Inflammatory macrophage (primary cell): Measurements from ENCODE around the gene BTBD9.

Experiments
- DNase-seq, 2 donors: peaks; one replicate each; pipeline ENCODE4 v3.0.0-alpha.2; 2020 to 2022
- total RNA-seq, 18 experiments: gene quantifications; one replicate each; lab custom pipeline; 2026; ENCODE audit warnings: mixed read lengths in 6 of 18, inconsistent platforms in 2 of 18; lab: John Stamatoyannopoulos, UW

Gene BTBD9
- total RNA-seq = 11.6 to 35.0 (median 26.0) reads per million in 18 experiments

GRCh38 chr6:38639498-38640215 lies at the start of gene BTBD9:
Gene BTBD9 (minus strand): TSS chr6:38639929.
- DNase-seq = peak; percentile 82 to 88

GRCh38 chr6:38688579-38689087 lies 48.9 kb upstream of the BTBD9 start:
- no peak for DNase-seq

DNA sequence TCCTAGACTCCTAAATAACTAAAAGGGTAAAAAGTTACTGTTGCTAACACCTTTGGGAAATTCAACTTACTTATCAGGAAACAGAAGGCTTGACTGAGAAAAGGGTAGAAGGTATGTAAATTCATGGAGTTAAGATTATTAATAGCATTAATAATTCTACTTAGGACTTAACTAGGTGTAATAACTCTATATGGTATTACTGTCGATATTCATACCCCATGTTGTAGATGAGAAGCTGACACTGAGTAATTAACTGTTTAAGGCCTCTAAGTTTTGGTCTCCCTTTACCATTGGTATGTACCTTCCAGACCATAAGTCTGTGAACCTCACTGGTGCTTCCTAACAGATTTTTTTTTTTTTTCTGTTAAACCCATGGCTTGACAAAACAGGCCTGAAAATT lies 47.8 kb upstream of the BTBD9 start:
- no peak for DNase-seq

GRCh38 chr6:38687043-38687353 lies 47.3 kb upstream of the BTBD9 start:
- no peak for DNase-seq

- no peak for DNase-seq
Measured at GRCh38 chr6:38686270-38687042, 46.7 kb upstream of the BTBD9 start.

DNA sequence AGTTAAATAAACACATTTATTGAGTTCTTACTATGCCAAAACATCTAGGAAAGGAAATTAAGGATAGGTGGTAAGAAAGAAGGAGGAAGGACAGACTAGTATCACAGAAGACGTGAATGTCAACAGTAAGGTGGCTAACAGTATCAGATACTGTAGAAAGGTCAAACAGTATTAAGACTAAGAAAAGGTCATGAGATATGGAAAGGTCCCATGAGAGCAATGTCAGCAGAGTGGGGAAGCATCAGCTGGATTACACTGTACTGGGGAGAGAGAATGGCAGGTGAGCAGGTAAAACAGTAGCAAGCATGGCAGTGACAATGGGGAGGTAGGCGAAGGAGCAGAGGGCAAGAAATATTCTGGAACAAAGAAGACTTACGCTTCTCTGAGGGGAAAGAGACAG lies 45.2 kb upstream of the BTBD9 start:
- DNase-seq = no peak

DNA sequence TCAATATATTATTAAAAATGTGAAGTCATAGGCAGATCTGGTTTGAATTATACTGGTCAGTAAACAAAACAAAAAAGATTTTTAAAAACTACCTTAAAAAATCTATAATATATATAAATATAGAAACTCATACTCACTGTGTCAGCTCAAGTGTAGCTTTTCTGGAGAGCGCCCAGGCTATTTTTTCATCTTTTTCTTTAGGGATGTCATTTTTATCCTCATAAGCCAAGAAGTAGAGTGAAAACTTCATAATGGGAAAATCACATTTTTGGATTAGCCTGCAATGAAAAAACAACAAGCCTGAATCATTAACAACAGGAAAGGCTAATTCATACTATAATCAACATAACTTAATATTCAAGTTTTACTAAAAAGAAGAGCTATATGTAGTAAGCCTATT lies 44.5 kb upstream of the BTBD9 start:
- DNase-seq = no peak

- DNase-seq = peak; percentile 3 to 17
Measured at GRCh38 chr6:38681850-38682249, 42.1 kb upstream of the BTBD9 start.

GRCh38 chr6:38679668-38680067 lies 39.9 kb upstream of the BTBD9 start:
- DNase-seq = no peak

GRCh38 chr6:38678178-38678760 lies 38.5 kb upstream of the BTBD9 start:
- no peak for DNase-seq

DNA sequence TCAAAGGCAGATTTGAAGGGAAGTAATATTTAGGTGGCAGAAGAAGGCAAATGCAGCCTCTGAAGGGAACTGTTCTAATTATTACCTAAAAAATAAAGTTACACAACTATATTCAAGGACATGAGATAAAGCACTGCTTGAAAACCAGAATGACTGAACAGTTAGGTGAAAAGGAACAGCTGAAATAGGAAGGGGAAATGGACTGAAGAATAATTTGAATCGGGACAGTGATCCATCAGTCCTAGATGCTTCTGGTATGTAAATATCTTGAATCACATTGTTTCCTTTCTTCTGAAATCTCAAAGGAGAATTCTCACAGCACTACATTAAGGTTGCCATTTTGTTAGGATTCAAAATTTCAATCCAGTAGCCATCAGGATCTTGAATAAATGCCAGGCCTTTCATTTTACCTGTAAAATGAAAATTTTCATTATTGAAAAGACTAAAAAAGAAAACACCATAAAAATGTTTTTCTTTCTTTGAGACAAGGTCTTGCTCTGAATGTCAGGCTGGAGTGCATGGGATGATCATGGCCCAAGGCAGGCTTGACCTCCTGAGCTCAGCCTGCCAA lies 37.3 kb upstream of the BTBD9 start:
- no peak for DNase-seq

DNA sequence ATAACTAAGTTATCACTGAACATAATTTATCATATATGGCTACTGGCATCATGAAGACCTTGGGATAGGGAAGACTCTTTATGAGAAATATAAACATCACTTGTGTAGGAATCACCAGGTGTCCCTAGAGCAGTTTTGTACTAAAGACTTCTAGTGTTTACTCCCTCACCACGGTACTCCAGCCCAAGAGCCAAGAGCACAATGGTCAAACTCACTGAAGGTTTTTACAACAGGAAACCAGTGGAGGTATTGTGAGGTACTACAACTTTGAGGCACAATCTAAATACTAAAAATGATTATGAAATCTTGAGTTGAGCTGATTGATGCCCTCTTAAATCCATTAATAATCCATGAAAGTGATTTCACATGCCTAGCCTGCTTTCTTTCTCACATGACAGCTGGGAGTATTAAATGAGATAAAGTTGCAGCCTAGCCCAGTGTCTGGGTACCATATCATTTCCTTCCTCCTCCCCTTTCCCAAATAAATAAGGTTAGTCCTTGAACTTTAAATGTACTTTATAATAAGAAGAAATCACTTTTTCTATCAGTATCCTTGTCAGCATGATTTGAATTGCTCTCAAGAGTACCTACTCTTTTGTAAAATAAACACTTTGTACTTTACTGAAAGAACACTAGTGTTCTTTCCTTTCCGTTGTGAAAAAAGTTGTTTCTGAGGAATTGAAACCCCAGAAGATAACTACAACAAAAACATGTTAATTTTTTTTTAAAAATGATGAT lies 36.7 kb upstream of the BTBD9 start:
- DNase-seq = no peak

GRCh38 chr6:38673397-38674165 lies 33.9 kb upstream of the BTBD9 start:
- peak; percentile 53 to 64 for DNase-seq

- peak; percentile 48 to 53 for DNase-seq
Measured at GRCh38 chr6:38671885-38672467, 32.2 kb upstream of the BTBD9 start.

DNA sequence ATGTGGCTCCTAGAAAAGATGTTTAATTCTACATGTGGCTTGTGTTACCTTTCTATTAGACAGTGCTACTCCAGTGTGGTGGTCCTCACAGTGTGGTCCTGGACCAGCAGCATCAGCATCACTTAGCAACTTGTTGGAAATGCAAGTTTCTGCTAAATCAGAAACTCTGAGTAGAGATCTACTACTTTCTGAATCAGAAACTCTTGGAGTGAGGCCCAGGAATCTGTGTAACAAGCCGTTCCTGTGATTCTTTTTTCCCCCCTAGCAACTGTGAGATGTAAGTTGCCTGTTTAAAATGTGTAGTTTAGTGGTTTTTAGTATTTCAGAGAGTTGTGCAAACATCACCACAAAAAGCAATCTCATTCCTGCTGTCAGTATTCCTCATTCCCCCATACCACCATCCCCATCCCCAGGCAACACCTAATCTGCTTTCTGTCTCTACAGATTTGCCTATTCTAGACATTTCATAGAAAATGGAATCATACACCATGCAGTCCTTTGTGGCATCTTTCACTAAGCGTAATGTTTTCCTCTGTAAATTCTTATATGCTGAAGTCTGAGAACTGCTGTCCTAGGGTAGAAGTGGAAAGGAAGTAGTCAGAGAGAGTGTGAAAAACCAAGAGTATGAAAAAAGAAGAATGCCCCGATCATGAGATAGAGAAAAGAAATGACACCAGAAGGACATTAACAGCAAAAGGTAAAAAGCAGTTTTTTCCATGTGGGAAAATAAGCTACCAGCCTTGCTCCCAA lies 18.9 kb upstream of the BTBD9 start:
- no peak for DNase-seq

- DNase-seq = no peak
Measured at GRCh38 chr6:38656896-38657295, 17.2 kb upstream of the BTBD9 start.

- DNase-seq = no peak
Measured at GRCh38 chr6:38654263-38654662, 14.5 kb upstream of the BTBD9 start.

GRCh38 chr6:38651121-38651784 lies 11.5 kb upstream of the BTBD9 start:
- no peak for DNase-seq

DNA sequence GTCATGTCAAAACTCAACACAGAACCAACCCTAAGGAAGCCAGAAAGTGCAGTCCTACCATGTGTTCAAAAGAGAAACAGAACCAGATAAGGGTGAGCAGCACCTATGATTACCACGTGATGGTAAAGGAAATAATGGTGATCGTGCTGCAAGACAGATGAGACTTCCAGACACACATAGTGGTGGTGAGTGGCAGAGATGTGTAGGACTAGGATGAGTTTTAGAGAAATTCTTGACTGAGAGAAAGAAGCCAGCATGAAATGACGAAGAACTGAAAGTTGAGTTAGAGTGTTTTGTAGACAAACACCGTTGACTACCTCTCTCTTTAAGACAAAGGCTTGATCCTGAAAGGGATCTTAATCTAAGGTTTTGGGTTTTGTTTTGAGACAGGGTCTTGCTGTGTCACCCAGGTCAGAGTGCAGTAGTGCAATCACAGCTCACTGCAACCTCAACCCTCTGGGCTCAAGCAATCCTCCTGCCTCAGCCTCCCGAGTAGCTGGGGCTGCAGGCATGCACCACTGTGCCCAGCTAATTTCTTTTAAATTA lies 10.6 kb upstream of the BTBD9 start:
- DNase-seq = no peak

GRCh38 chr6:38649744-38650143 lies 10.0 kb upstream of the BTBD9 start:
- DNase-seq = no peak
